Erythroblast (primary cell): ENCODE data around the gene DLG2.
"Not testable (repeated sequence)": the region's sequence is repeated elsewhere in the genome, so short reads cannot be mapped to it uniquely, and the experiment has no call there.

Source experiments
- GATA1 ChIP-seq: IDR thresholded peaks from 2 replicates; pipeline ENCODE4 v1.6.1; 2011; ENCODE audit warnings: low read depth, mild to moderate bottlenecking, control low read depth, low read length, moderate library complexity
- POLR2A ChIP-seq: IDR thresholded peaks from 2 replicates; pipeline ENCODE4 v1.6.1; 2011; ENCODE audit warnings: mild to moderate bottlenecking, low read length

GRCh38 chr11:85349539-85349938 is 277.6 kb downstream of the DLG2 start:
- not testable (repeated sequence) for TF ChIP-seq POLR2A, GATA1
